OCI-LY1 (cell line): Measurements from ENCODE around the gene EBF3.

ENCODE experiments used
- CTCF ChIP-seq: fragments of 200-600 bp; sonication (generic), shearing (Covaris generic); IDR thresholded peaks from 2 replicates; pipeline ENCODE4 v1.5.1; 2017; ENCODE audit warnings: mild to moderate bottlenecking, antibody characterized with exemption, low read length, moderate library complexity, mixed read lengths
- EZH2 ChIP-seq: fragments of 200-600 bp; sonication (generic), shearing (Covaris generic); IDR thresholded peaks from 2 replicates; pipeline ENCODE4 v1.8.0; 2017; ENCODE audit warnings: borderline replicate concordance, mixed run types, mild to moderate bottlenecking, antibody characterized with exemption, low read length, moderate library complexity, mixed read lengths

DNA sequence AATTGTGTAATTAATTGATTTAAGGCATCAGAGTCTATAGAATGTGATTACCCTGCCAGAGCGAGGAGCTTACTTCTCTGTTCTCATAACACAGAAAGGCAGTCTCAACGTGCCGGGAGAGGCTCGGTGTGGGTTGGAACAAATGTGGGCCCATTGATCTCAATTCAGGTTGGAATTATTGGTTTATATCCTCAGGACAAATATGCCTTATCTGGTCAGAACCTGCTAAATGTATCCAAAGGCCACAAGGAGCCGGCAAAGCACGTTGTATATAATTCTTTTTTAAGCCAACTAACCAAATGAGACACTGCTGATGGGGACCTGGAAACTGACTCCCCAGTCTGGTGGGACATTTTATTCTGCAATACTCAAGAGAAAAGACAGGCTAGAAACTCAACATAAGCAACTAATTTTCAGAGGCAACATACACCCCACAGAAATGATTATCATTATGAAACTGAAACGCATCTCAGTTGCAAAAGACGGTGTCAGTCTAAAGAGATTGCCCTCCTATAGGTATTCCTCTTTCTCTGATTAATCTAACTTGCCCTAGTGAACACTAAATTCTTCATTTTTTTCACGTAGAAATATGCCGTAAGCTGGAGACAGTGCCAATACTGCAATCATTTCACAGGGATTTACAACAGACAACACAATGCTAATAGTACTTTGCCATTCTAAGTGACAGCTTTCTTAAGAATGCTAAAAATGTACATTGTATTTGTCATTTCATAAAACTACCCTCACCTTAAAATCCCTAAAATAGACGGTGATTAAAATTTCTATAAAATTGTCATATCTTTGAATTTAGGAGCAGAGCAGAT is 9.4 kb downstream of the EBF3 start:
- TF ChIP-seq CTCF (no peak), EZH2 (no peak)
